Head of caudate nucleus (tissue), 42 donors: ENCODE data around the gene PPRC1.
A peak's percentile ranks its signal among the peaks of the same experiment; 100 is the strongest.

Experiments used
- DNase-seq, 42 donors: peaks; one replicate each; pipeline versions ENCODE4 v3.0.0 to v3.0.0-alpha.2; 2020 to 2021; ENCODE audit warnings: mixed read lengths in 7 of 42
- intact Hi-C: fragments of 100-400 bp; cut with DNase I; formaldehyde crosslinking; loops from one replicate; pipeline ENCODE4 v1.15.0; 2022

PPRC1 gene, protein sequence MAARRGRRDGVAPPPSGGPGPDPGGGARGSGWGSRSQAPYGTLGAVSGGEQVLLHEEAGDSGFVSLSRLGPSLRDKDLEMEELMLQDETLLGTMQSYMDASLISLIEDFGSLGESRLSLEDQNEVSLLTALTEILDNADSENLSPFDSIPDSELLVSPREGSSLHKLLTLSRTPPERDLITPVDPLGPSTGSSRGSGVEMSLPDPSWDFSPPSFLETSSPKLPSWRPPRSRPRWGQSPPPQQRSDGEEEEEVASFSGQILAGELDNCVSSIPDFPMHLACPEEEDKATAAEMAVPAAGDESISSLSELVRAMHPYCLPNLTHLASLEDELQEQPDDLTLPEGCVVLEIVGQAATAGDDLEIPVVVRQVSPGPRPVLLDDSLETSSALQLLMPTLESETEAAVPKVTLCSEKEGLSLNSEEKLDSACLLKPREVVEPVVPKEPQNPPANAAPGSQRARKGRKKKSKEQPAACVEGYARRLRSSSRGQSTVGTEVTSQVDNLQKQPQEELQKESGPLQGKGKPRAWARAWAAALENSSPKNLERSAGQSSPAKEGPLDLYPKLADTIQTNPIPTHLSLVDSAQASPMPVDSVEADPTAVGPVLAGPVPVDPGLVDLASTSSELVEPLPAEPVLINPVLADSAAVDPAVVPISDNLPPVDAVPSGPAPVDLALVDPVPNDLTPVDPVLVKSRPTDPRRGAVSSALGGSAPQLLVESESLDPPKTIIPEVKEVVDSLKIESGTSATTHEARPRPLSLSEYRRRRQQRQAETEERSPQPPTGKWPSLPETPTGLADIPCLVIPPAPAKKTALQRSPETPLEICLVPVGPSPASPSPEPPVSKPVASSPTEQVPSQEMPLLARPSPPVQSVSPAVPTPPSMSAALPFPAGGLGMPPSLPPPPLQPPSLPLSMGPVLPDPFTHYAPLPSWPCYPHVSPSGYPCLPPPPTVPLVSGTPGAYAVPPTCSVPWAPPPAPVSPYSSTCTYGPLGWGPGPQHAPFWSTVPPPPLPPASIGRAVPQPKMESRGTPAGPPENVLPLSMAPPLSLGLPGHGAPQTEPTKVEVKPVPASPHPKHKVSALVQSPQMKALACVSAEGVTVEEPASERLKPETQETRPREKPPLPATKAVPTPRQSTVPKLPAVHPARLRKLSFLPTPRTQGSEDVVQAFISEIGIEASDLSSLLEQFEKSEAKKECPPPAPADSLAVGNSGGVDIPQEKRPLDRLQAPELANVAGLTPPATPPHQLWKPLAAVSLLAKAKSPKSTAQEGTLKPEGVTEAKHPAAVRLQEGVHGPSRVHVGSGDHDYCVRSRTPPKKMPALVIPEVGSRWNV (N-terminal part only)

DNA sequence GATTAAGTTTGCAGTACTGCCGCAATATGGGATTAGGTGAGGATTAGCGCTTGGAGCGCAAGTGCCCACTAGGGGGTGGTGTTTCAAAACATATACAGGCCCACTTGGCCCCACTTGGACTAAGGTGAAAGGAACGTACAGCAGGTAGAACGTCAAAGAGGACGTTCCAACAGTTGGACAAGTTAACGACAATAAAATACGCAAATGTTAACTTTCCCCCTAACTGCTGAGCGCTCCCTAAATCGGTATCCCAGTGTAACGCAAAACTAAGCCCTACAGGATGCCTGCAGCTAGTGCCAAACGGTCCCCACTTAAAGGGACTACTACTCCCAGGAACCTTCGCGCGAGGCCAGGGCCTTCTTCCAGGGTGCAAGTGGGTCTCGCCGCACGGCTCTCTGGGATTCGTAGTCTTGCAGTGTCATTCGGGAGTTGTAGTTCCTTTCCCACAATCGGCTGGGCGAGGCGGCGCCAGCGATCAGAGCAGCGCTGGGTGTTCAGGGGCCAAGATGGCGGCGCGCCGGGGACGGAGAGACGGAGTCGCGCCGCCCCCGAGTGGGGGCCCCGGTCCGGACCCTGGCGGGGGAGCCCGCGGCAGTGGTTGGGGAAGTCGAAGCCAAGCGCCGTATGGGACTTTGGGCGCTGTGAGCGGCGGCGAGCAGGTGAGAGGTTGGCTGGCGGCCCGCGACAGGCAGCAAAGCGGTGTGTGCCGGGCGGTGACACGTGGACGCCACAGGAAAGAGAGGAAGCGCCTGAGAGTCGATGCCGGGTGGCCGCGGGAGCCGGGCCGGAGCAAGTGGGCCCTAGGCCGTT, at the start of gene PPRC1:
PPRC1 (plus strand) TSS at position 478 of the 810 bp plus-strand sequence; CDS start at position 507, 29 bp downstream.
- intact Hi-C loops, result loop anchor here (2.0 kb wide), 1 partner anchor 76 kb away; the partner anchor contains the start of gene ARMH3
- peak; percentile 97 to 100 (median 99) for DNase-seq

GRCh38 chr10:102083541-102083940, 49.3 kb upstream of the PPRC1 start:
- intact Hi-C loops, result no loop called here
- DNase-seq, result no peak

DNA sequence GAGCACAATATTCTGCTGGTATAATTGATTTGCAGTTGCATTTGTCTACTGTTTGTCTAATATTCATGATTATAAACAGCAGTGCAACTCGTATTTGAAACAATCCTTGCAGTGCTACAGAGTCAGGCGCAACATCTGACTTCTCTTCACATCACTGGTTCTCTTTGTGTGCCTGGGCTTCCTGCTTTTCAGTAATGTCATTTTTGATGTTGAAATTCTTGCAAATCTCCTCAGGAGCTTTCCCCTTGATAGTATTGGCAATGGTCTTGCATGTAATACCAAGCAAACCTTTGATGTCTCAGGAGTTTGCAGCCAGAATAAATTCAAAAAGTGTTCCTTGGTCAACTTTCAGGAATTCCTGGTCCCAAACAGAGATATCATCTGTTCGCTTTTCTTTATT, 47.5 kb upstream of the PPRC1 start:
- no peak for DNase-seq
- intact Hi-C loops, result no loop called here

DNA sequence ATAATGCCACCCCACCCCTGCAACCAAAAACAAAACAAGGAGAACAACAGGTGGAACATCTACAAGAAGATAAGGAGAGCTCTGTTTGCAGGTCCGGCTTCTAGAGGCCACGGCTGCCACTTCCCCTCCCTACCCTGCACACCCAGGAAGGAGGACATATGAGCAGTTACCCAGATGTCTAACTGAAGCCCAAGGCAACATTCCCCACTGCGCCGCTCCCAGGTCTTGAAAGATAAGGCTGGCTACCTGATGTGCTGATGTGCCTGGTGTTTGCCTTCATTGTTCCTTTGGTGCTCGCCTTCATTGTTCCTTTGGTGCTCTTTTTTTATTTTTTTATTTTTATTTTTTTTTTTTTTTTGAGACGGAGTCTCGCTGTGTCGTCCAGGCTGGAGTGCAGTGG, 46.6 kb upstream of the PPRC1 start:
- intact Hi-C loops, result no loop called here
- no peak for DNase-seq

DNA sequence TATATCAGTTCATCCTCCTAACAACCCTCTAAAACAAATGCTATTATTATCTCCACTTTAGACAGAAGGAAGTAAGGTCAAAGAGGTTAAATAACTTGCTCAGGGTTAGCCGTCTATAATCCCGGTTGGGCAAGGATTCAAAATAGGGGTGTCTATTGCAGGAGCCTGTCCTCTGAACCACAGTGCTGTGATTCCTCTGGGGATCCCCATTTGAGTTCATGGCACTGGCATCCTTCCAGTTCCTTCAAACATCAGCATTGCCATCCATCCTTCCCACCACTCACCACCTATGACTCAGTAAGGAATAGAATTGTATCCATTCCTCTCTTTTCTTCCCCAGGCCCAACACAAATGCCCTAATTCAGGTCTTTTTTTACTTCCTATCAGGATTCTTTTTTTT, 42.1 kb upstream of the PPRC1 start:
- intact Hi-C loops, result no loop called here
- no peak for DNase-seq

DNA sequence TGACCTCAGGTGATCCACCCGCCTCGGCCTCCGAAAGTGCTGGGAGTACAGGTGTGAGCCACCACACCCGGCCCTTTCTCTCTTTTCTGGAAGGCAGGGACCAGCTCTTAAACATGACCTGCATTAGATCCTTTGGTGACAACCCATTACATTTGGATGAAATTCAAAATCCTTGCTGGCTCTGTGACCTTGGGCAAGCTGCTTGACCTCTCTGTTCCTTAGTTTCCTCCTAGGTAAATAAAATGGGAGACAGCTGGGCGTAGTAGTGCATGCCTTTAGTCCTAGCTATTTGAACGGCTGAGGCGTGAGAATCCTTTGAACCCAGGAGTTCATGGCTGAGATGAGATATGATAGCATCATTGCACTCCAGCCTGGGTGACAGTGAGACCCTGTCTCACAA, 36.4 kb upstream of the PPRC1 start:
- intact Hi-C loops, result no loop called here
- DNase-seq, result no peak

DNA sequence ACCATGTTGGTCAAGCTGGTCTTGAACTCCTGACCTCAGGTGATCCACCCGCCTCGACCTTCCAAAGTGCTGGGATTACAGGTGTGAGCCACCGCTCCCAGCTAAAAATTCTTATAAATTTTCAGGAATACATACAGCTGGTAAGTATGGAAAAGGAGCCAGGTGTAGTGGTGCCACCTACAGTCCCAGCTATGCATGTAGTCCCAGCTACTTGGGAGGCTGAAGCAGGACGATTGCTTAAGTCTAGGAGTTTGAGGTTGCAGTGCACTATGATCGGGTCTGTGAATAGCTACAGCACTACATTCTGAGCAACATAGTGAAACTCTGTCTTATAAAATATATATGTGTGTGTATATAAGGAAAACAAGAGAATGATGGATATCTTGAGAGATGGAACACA, 31.7 kb upstream of the PPRC1 start:
- intact Hi-C loops, result no loop called here
- peak in 1 of 42 donors; percentile 21 for DNase-seq

DNA sequence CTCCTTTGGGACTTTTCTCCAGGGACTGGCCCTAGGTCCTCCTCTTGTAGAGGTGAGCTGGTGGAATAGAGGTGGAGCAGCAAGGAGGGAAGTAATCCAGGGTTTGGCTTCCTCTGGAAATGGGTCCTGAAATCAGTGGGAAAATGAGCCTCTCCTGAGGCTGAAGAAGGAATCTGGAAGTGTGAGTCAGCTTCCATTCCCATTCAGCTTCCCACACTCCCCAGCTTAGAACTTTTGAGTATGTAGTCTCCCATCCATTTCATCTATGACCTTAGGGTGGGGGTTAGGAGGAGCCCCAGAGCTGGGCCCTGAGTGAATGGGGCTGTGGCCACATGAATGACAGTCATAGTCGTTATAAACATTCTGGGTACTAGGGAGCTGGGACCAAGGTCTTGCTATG, 30.4 kb upstream of the PPRC1 start:
- intact Hi-C loops, result no loop called here
- DNase-seq, result no peak

GRCh38 chr10:102106998-102107397, 25.8 kb upstream of the PPRC1 start:
- DNase-seq, result no peak
- intact Hi-C loops, result no loop called here

- DNase-seq, result peak; percentile 50 to 94 (median 78)
- intact Hi-C loops, result no loop called here
These were observed 23.4 kb upstream of the PPRC1 start for GRCh38 chr10:102109166-102110116.

DNA sequence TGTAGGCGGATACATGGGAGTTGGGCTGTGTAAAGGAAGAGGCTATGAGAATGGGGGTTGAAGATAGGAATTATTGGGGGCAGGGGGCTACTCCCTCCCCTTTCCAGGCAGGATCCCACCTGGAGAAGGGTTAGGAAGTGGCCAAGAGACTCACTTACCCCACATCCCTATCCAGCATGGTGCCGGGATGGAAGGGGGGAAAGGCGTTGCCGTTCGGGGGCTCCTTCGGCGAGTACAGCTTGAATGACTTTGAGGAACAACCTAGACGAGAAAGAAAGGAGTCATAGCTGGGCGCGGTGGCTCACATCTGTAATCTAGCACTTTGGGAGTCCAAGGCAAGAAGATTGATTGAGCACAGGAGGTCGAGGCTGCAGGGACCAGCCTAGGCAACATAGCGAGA, 21.6 kb upstream of the PPRC1 start:
- DNase-seq, result no peak
- intact Hi-C loops, result no loop called here

DNA sequence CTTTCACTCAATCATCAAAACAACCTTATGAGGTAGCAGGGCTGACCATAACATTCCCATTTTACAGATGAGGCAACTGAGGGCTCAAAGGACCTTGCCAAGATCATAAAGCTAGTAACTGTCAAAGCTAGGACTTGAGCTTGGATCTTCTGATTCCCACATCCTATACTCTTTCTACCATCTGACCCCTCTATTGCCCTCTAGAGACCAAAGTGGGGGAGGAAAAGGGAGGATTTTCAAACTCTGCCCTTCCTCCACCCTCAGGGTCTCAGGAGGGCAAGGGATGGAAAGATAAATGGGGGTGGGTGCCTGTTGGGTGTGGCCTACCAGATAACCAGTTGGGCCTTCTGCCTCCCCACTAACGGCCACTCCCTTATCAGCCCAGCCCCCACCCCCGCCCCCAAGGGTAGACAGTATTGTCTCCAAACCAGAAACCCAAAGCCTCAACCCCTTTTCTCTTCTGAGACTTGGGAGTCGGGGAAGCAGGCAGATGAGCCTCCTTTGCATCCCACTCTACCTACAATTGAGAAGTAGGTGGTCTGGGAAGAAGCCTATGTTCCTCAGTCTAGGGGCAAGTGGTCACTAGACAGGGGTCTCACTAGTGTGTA, 20.5 kb upstream of the PPRC1 start:
- no peak for DNase-seq
- intact Hi-C loops, result no loop called here

DNA sequence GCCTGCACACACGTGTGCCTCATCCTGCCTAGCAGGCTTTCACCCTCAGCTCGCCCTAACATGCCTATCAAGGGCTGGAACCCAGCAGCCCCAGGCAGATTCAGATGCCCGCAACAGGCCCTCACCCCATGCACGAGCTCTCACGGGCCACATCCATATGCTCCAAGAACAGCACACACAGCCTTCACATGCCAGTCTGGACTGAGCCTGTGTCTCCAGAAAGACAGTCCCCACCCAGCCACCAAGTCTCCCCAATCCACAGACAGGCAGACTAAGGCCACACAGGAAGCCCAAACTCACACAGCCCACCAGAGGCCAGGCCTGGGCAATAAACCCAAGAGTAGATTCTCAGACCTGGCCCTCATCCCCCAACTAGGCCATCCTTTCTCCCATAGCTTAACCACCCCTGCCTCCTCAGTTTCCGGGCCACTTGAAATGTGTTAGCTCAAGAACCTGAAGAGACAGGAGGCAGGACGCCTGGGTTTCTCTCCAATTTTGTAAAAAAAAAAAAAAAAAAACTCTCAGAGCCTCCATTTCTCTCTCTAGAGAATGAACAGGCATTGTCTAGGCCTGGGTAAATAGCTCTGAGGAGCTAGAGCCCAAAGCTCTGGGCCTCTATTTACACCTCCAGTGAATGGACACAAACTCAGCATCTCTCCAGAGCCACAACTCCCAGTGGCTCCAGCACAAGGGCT, 19.4 kb upstream of the PPRC1 start:
- intact Hi-C loops, result no loop called here
- no peak for DNase-seq

- DNase-seq, result peak in 9 of 42 donors; percentile 10 to 46 (median 26)
- intact Hi-C loops, result no loop called here
These were observed 18.6 kb upstream of the PPRC1 start for GRCh38 chr10:102113956-102114857.
